HepG2 (cell line): ENCODE measurements around the gene RPP25L. TPM values are rescaled to one million over a fixed set of nuclear protein-coding genes. Genes with fewer than 3 reads are reported as not detected.

Experiments used
- FOXA3 ChIP-seq: IDR thresholded peaks from 2 replicates; pipeline ENCODE4 v1.6.1; 2016; ENCODE audit warnings: missing genetic modification reagents, missing compliant biosample characterization
- KAT7 ChIP-seq: IDR thresholded peaks from 2 replicates; pipeline ENCODE4 v1.6.1; 2018; ENCODE audit warnings: borderline replicate concordance, missing compliant biosample characterization
- KLF6 ChIP-seq: IDR thresholded peaks from 2 replicates; pipeline ENCODE4 v1.8.0; 2016; ENCODE audit warnings: missing biosample characterization, missing genetic modification reagents
- MAFK ChIP-seq, 2 experiments: IDR thresholded peaks in 1 of 2; conservative IDR thresholded peaks in 1 of 2; 2 replicates each; pipeline ENCODE4 v1.6.1; 2011; ENCODE audit warnings: improper control_type of control experiment in 2 of 2, low read length in 2 of 2
- RBAK ChIP-seq: sonication (generic); formaldehyde crosslinking; IDR thresholded peaks from 2 replicates; pipeline ENCODE4 v1.5.1; 2020; ENCODE audit warnings: mild to moderate bottlenecking, missing genetic modification reagents
- RBM39 ChIP-seq: fragments of 200-400 bp; formaldehyde crosslinking; IDR thresholded peaks from one replicate; pipeline ENCODE4 v1.6.1; 2018; ENCODE audit warnings: antibody characterized with exemption, mild to moderate bottlenecking, low read depth, low read length; ENCODE audit not compliant: poor library complexity, severe bottlenecking
- SAP130 ChIP-seq: IDR thresholded peaks from 2 replicates; pipeline ENCODE4 v1.6.1; 2016; ENCODE audit warnings: low read depth
- SATB2 ChIP-seq: sonication (generic); formaldehyde crosslinking; IDR thresholded peaks from 2 replicates; pipeline ENCODE4 v1.5.0; 2020; ENCODE audit warnings: missing genetic modification reagents
- SP2 ChIP-seq: sonication (generic); formaldehyde crosslinking; IDR thresholded peaks from 2 replicates; pipeline ENCODE4 v1.5.1; 2020; ENCODE audit warnings: mild to moderate bottlenecking, missing genetic modification reagents
- TBX2 ChIP-seq: sonication (generic); formaldehyde crosslinking; IDR thresholded peaks from 2 replicates; pipeline ENCODE4 v1.5.0; 2020; ENCODE audit warnings: missing genetic modification reagents, mild to moderate bottlenecking, borderline replicate concordance
- TSC22D2 ChIP-seq: sonication (generic); formaldehyde crosslinking; IDR thresholded peaks from 2 replicates; pipeline ENCODE4 v1.5.1; 2020; ENCODE audit warnings: missing genetic modification reagents, mild to moderate bottlenecking, borderline replicate concordance
- ZFP36L1 ChIP-seq: sonication (generic); formaldehyde crosslinking; IDR thresholded peaks from 2 replicates; pipeline ENCODE4 v1.8.0; 2022; ENCODE audit warnings: mild to moderate bottlenecking, missing genetic modification reagents, moderate library complexity
- ZNF10 ChIP-seq: sonication (generic); formaldehyde crosslinking; IDR thresholded peaks from 2 replicates; pipeline ENCODE4 v1.4.0; 2020; ENCODE audit warnings: mild to moderate bottlenecking, low read depth, missing genetic modification reagents, borderline replicate concordance
- ZNF224 ChIP-seq: sonication (generic); formaldehyde crosslinking; IDR thresholded peaks from 2 replicates; pipeline ENCODE4 v1.5.0; 2020; ENCODE audit warnings: mild to moderate bottlenecking, missing genetic modification reagents
- ZNF317 ChIP-seq: sonication (generic); formaldehyde crosslinking; IDR thresholded peaks from 2 replicates; pipeline ENCODE4 v1.5.0; 2020; ENCODE audit warnings: mild to moderate bottlenecking, missing genetic modification reagents
- ZNF432 ChIP-seq: sonication (generic); formaldehyde crosslinking; IDR thresholded peaks from 2 replicates; pipeline ENCODE4 v1.5.0; 2020; ENCODE audit warnings: missing genetic modification reagents, mild to moderate bottlenecking, borderline replicate concordance
- ZNF772 ChIP-seq: sonication (generic); formaldehyde crosslinking; IDR thresholded peaks from 2 replicates; pipeline ENCODE4 v1.5.0; 2020; ENCODE audit warnings: mild to moderate bottlenecking, missing genetic modification reagents
- ZNF775 ChIP-seq: sonication (generic); formaldehyde crosslinking; IDR thresholded peaks from 2 replicates; pipeline ENCODE4 v1.4.0; 2020; ENCODE audit warnings: missing genetic modification reagents, mild to moderate bottlenecking, moderate library complexity, borderline replicate concordance
- ZNF879 ChIP-seq: sonication (generic); formaldehyde crosslinking; IDR thresholded peaks from 2 replicates; pipeline ENCODE4 v1.8.1; 2023; ENCODE audit warnings: missing genetic modification reagents
- polyA plus RNA-seq, 8 experiments: library from polyadenylated mRNA; depleted of rRNA in 3 of 8; stranded (reverse) in 7 of 8; unstranded in 1 of 8; fragments of >200 nt; fragmentation: Illumina TruSeq in 4 of 8; extraction: Trizol in 4 of 8; gene quantifications; 2 replicates each; pipeline versions ENCODE4 v1.2.1 to v1.2.3, GENCODE V29; 2011 to 2016; ENCODE audit warnings: low read depth in 4 of 8, missing spikeins in 1 of 8, mixed read lengths in 1 of 8; ENCODE audit not compliant: insufficient read depth in 1 of 8
- total RNA-seq, 5 experiments: library from RNA; depleted of rRNA; stranded (reverse); fragments of >200 nt; fragmentation: Illumina TruSeq; extraction: Trizol; gene quantifications; 2 replicates each; pipeline ENCODE4 v1.2.3, GENCODE V29; 2016; ENCODE audit warnings: low read depth in 1 of 5
- TF ChIP-seq, protein P1 (sequence below): sonication (generic); formaldehyde crosslinking; IDR thresholded peaks from 2 replicates; pipeline ENCODE4 v1.4.0; 2020; ENCODE audit warnings: missing genetic modification reagents
- TF ChIP-seq, protein P2 (sequence below): sonication (generic); formaldehyde crosslinking; IDR thresholded peaks from 2 replicates; pipeline ENCODE4 v1.4.0; 2020; ENCODE audit warnings: low read depth, missing genetic modification reagents
- TF ChIP-seq, protein P3 (sequence below): sonication (generic); formaldehyde crosslinking; IDR thresholded peaks from 2 replicates; pipeline ENCODE4 v1.4.0; 2020; ENCODE audit warnings: missing genetic modification reagents
- TF ChIP-seq, protein P4 (sequence below): sonication (generic); formaldehyde crosslinking; IDR thresholded peaks from 2 replicates; pipeline ENCODE4 v1.8.1; 2023; ENCODE audit warnings: mild to moderate bottlenecking, moderate library complexity, missing genetic modification reagents

The RPP25L gene
- total and polyA plus RNA-seq, 2 of the 13 experiments (the other 11 are each of a cell fraction or from before 2014, with no cell fraction given), result 24.5 to 27.3 TPM

DNA sequence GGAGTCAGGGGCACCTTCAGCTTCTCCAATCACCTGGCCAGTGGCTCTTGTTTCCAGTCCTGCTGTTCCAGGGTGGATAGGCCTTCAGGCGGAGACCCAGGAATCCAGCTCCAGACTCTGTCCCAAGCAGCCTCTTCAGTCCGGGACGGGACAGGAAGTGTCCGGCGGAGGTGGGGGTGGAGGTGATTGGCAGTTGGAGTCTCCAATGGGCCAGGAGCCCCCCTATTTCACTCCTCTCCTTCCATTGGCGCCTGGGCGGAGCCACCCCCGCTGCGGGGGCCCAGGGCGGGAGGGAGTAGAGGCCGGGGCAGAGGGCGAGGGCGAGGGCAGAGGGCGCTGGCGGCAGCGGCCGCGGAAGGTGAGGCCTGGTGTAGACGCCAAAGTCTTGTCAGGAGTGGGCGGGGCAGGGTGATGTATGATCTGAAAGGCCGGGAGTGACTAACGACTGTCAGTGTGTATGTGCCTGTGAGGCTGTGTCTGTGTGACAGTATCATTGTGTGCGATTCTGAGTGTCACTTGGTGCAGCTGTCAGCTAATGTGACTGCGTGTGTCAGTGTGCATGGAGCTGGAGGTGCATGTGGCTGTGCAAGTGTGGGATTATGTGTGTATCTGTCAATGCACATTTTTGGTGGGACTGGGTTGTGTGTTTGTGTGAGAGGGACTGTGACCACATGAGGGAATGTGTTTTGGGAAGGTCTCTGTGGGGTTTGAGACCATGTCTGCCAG is 40.1 kb upstream of the RPP25L start, which contains the start of gene IL11RA (continued):
- 0 out of 2 replicates have a peak, but pooled peaks have one; percentile 4 for TF ChIP-seq ZFP36L1 (CRISPR knock-in tag)
- TF ChIP-seq, protein P1, sequence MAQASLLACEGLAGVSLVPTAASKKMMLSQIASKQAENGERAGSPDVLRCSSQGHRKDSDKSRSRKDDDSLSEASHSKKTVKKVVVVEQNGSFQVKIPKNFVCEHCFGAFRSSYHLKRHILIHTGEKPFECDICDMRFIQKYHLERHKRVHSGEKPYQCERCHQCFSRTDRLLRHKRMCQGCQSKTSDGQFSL (CRISPR knock-in tag), result no peak
- TF ChIP-seq ZNF775 (CRISPR knock-in tag), result no peak
- peak; percentile 47; the same call in 1 of the 2 replicates for TF ChIP-seq FOXA3 (CRISPR knock-in tag)
- TF ChIP-seq, protein P2, sequence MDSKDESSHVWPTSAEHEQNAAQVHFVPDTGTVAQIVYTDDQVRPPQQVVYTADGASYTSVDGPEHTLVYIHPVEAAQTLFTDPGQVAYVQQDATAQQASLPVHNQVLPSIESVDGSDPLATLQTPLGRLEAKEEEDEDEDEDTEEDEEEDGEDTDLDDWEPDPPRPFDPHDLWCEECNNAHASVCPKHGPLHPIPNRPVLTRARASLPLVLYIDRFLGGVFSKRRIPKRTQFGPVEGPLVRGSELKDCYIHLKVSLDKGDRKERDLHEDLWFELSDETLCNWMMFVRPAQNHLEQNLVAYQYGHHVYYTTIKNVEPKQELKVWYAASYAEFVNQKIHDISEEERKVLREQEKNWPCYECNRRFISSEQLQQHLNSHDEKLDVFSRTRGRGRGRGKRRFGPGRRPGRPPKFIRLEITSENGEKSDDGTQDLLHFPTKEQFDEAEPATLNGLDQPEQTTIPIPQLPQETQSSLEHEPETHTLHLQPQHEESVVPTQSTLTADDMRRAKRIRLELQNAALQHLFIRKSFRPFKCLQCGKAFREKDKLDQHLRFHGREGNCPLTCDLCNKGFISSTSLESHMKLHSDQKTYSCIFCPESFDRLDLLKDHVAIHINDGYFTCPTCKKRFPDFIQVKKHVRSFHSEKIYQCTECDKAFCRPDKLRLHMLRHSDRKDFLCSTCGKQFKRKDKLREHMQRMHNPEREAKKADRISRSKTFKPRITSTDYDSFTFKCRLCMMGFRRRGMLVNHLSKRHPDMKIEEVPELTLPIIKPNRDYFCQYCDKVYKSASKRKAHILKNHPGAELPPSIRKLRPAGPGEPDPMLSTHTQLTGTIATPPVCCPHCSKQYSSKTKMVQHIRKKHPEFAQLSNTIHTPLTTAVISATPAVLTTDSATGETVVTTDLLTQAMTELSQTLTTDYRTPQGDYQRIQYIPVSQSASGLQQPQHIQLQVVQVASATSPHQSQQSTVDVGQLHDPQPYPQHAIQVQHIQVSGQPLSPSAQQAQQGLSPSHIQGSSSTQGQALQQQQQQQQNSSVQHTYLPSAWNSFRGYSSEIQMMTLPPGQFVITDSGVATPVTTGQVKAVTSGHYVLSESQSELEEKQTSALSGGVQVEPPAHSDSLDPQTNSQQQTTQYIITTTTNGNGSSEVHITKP (CRISPR knock-in tag), result peak; percentile 90
- TF ChIP-seq RBM39, result no peak
- TF ChIP-seq SATB2 (CRISPR knock-in tag), result no peak
- TF ChIP-seq MAFK (conservative IDR thresholded peaks at IDR 0.05 in 1 of 2, IDR thresholded peaks at IDR 0.05 in 1 of 2; ENCODE audit: low read length in 2 of 2), result no peak
- TF ChIP-seq, protein P3, sequence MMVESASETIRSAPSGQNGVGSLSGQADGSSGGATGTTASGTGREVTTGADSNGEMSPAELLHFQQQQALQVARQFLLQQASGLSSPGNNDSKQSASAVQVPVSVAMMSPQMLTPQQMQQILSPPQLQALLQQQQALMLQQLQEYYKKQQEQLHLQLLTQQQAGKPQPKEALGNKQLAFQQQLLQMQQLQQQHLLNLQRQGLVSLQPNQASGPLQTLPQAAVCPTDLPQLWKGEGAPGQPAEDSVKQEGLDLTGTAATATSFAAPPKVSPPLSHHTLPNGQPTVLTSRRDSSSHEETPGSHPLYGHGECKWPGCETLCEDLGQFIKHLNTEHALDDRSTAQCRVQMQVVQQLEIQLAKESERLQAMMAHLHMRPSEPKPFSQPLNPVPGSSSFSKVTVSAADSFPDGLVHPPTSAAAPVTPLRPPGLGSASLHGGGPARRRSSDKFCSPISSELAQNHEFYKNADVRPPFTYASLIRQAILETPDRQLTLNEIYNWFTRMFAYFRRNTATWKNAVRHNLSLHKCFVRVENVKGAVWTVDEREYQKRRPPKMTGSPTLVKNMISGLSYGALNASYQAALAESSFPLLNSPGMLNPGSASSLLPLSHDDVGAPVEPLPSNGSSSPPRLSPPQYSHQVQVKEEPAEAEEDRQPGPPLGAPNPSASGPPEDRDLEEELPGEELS (CRISPR knock-in tag), result peak; percentile 74; the same call in 1 of the 2 replicates
- peak; percentile 63; the same call in 1 of the 2 replicates for TF ChIP-seq KAT7
- TF ChIP-seq ZNF879 (CRISPR knock-in tag), result no peak
- no peak for TF ChIP-seq ZNF432 (CRISPR knock-in tag)
- peak; percentile 92 for TF ChIP-seq SP2 (CRISPR knock-in tag)
- no peak for TF ChIP-seq KLF6 (CRISPR knock-in tag)
- no peak for TF ChIP-seq ZNF10 (CRISPR knock-in tag)
- TF ChIP-seq ZNF224 (CRISPR knock-in tag), result no peak
- no peak for TF ChIP-seq TSC22D2 (CRISPR knock-in tag)
- no peak; the same call in 1 of the 2 replicates for TF ChIP-seq ZNF317 (CRISPR knock-in tag)
- peak; percentile 48; the same call in 1 of the 2 replicates for TF ChIP-seq ZNF772 (CRISPR knock-in tag)
- peak; percentile 75 for TF ChIP-seq TBX2 (CRISPR knock-in tag)
- peak; percentile 94 for TF ChIP-seq SAP130 (CRISPR knock-in tag)
- no peak for TF ChIP-seq RBAK
- TF ChIP-seq, protein P4, sequence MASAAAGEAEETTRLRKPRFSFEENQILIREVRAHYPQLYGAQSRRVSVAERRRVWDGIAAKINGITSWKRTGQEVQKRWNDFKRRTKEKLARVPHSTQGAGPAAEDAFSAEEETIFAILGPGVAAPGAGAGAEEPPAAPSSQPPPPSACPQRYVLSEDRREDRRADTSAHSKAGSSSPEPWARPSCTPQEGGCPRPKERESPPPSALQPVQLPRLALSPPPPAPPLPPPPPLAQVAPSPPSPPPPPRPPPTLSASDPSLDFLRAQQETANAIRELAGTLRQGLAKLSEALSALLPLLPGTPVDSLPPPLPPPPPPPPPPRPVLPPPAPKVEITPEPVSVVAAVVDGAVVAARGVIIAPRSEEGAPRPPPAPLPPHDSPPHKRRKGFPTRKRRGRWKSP (CRISPR knock-in tag), result peak; percentile 69; the same call in 1 of the 2 replicates
